ENCODE data around the gene ADGRD2.

- no peak for TF ChIP-seq LEF1 (IDR thresholded peaks at IDR 0.05; ENCODE audit: borderline replicate concordance)
- TF ChIP-seq SP1 (IDR thresholded peaks at IDR 0.05), result no peak
- TF ChIP-seq ARNT (IDR thresholded peaks at IDR 0.05), result no peak
- no peak for TF ChIP-seq FOXK2 (IDR thresholded peaks at IDR 0.05)
- TF ChIP-seq HDGF (IDR thresholded peaks at IDR 0.05; ENCODE audit: borderline replicate concordance), result no peak
- TF ChIP-seq ZNF384 (IDR thresholded peaks at IDR 0.05), result no peak
- no peak for TF ChIP-seq FOXA1 (IDR thresholded peaks at IDR 0.05)
- no peak for TF ChIP-seq SUZ12 (IDR thresholded peaks at IDR 0.05)
- no peak for TF ChIP-seq BHLHE40 (IDR thresholded peaks at IDR 0.05; ENCODE audit: borderline replicate concordance)
- no peak for TF ChIP-seq FOXM1 (IDR thresholded peaks at IDR 0.05; ENCODE audit: borderline replicate concordance)
- TF ChIP-seq ELF4 (IDR thresholded peaks at IDR 0.05), result no peak
Measured at GRCh38 chr9:124493794-124494479, 43.7 kb downstream of the ADGRD2 start.
